HG03558 (cell line): ENCODE results near the gene HS6ST3.

Source experiments
- ATAC-seq: cut with Tn5 transposase; IDR thresholded peaks from one replicate; pipeline ENCODE4 v1.9.1; 2021; ENCODE audit warnings: moderate number of reproducible peaks; ENCODE audit not compliant: unreplicated experiment; ENCODE audit errors: extremely low read depth

The HS6ST3 gene

DNA sequence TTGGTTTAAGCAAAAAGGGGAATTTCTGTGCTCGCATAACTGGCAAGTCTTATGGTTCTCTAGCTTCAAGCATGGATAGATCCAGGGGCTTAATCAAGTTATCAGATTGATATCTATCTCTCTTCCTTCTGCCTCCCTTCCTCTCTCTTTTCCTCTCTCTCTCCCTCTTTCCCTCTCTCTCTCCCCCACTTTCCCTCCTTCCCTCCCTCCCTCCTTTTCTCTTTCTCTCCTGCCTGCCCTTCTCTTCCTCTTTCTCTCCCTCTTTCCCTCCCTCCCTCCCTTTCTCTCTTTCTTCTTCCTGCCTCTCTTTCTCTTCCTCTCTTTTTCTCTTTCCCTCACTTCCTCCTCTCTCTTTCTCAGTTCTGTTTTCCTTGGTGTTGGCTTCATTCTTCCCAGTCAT is 195.8 kb downstream of the HS6ST3 start:
- no peak for ATAC-seq

- no peak for ATAC-seq
These were observed 205.3 kb downstream of the HS6ST3 start for GRCh38 chr13:96294930-96295881.

DNA sequence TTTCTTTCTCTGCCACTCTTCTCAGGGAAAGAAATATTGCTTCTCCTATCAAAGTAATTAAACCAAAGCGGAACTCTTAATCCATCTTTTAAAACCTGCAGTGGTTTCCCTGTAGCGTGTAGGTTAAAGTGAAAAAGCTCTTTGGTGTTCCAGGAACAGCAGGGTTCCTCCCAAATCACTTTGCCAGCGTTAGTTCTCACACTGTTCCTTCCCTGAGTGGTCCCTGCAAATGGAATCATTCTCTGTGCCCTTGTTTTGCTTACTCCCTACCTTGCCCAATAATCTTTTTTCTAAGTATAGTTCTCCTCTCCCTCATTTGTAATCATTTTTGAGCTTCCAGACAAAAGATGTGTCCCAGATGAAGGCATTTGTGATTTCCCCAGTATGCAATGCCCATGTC is 207.5 kb downstream of the HS6ST3 start:
- ATAC-seq, result no peak

DNA sequence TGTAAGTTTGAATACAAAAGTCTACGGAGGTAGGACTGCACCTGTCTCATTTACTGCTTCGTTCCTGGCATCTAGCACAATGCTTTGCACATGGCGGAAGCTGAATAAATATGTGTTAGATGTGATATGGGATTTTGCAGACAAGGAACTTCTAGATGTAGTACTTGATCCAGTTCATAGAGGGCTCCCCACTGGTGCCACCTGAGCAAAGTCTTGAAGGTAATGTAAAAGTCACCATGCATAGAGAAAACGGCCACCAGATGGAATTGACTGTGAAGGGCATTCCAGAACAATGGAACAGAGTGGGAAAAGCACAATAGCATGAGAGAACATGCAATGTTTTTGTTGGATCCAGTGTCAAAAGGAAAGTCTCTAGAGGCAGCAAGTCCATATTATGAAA is 209.3 kb downstream of the HS6ST3 start:
- no peak for ATAC-seq

DNA sequence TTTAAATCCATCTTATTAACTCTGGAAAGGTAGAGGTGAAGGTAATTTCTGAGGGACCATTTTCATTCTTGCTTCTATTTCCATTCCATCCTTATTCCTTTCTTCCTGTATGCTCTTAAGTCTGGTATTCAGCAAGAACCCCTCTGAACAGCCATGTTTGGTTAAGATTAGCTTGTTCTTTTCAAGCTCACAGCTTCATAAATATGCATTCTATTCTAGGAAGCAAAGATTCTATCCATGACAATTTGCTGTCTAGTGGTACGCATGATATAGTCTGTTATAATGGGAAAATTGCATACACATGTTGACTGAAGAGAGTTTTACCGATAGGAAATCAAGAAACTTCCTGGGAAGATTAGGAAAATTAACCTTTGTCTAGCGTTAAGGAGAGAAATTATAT is 218.7 kb downstream of the HS6ST3 start:
- ATAC-seq, result no peak

GRCh38 chr13:96314974-96315373 is 225.1 kb downstream of the HS6ST3 start:
- no peak for ATAC-seq

GRCh38 chr13:96338030-96338429 is 248.1 kb downstream of the HS6ST3 start:
- no peak for ATAC-seq

DNA sequence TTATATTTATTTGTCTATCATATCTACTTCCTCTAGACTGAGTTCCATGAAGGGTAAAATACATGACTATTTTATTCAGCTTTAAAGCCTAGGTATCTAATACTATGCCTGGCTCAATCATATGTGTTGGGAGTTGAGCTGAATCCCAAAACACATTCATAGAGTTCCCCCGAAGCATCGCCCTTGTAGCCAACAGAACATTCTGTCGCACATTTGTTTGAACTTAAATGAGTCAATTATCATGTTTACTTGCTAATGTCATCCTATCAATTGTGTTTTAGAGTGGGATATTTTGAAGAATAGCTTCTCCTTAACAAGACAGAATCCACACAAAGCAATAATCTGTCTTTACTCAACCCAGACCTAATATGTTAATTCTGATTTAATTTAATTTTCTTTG is 252.4 kb downstream of the HS6ST3 start:
- no peak for ATAC-seq

DNA sequence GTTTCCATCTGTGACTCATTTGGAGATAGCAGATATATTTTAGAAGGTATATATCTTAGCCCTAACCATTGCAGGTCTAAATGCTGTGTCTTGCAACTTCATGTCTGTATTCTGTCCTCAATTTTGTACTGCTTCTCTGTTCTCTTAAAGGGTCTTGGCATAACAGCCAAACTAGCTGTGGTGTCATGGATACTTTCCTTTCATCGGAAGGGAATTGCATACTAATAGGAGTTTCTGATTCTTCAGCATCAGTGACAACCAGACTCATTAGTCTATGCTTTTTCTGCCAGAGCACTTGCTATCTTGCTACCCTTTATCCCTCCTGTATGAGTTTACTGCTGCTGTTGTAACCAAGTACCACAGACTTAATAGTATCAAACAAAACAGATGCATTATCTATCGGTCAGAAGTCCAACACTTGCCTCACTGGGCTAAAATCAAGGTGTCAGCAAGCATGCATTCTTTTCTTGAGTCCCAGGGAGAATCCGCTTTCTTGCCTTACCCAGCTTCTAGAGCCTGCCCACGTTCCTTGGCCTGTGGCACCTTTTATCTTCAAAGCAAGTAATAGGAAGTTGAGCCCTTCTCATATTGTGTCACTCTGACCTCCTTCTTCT is 253.1 kb downstream of the HS6ST3 start:
- ATAC-seq, result no peak

GRCh38 chr13:96346921-96347320 is 257.0 kb downstream of the HS6ST3 start:
- ATAC-seq, result no peak

DNA sequence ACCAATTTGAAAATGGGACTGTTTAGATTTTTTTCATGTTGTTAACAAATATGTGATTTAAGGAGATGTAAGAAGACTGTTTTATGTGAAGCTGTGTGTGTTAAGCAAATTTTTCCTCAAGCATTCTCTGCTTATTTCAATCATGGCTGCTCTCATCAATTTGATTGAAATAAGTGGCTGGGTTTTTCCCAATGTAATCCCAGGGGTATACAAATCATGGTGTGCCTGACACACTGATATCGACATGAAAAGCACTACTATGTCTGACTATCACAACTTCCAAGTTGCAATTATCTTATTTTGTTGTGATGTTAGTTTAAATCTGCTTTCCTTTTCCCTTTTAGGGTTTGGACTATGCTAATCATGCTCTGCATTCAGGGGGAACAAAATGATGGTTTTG is 283.7 kb downstream of the HS6ST3 start:
- no peak for ATAC-seq

DNA sequence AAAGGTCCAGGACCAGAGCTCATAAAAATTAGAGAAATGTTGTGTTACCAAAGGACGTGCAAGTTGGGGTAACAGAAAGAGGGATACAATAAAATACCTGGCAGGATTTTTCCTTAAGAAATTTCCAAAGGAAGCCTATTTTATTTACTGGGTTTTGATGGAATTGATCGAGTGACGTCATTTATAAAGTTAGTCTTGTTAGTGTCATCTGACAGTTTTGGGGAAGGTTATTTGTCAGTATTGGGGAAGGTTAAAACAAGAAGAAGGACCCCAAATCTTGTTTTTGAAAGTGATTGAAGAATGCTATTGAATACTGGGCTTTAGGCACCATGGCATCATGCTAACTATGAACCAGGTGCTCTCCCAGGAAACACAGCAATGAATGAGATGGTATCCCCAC is 287.9 kb downstream of the HS6ST3 start:
- ATAC-seq, result no peak

DNA sequence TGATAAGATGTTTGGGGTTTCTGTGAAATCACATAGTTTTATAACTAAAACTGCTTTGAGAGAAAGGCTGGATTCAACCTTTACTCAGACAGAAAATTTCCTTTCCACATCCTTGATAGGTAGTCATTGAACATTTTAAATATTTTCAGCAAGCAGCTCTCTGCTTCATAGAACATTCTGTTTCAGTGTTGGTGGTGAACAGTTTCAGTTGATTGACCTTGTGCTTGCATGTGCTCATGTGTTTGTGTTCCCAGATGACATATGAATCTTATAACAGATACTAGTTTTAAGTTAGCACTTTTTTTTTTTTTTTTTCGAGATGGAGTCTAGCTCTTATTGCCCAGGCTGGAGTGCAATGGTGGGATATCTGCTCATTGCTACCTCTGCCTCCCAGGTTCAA is 290.1 kb downstream of the HS6ST3 start:
- no peak for ATAC-seq

DNA sequence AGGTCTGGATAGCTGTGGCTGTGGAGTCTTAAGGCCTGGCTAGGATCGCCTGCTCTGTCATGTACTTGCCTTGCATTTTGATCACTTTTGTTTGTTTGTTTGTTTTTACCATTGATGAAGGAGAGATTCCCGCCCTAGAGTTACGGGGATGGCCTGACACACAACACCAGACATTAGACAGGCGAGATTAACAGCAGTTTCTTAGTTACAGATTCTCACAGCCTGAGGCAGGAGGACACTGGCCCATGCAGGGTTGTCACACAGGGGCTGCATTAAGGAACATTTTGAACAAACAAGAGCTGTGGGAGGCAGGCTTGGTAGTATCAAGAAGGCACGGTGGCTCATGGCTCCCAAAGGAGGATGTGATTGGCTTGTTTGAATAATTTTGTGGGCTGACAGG is 291.8 kb downstream of the HS6ST3 start:
- no peak for ATAC-seq

DNA sequence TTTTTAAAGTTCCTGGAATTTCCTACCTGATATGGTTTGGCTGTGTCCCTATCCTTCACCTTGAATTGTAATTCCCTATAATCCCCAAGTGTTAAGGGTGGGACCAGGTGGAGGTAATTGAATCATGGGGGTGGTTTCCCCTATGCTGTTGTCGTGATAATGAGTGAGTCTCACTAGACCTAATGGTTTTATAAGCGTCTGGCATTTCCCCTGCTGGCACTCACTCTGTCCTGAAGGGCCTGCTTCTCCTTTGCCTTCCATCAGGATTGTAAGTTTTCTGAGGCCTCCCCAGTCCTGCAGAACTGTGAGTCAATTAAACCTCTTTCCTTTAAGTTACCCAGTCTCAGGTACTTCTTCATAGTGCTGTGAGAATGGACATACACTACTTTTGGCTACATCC is 298.7 kb downstream of the HS6ST3 start:
- ATAC-seq, result no peak

DNA sequence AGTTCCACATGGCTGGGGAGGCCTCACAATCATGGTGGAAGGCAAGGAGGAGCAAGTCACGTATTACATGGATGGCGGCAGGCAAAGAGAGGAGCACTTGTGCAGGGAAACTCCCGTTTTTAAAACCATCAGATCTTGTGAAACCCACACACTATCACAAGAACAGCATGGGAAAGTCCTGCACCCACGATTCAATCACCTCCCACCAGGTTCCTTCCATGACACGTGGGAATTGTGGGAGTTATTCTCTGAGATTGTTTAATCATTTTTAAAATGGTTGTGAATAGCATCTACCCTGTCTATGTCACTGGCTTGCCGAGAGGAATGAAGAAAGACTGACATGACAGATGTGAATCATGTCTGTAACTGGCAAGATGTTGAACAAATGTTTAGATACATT is 301.7 kb downstream of the HS6ST3 start:
- no peak for ATAC-seq

- ATAC-seq, result no peak
These were observed 307.9 kb downstream of the HS6ST3 start for GRCh38 chr13:96397807-96398206.

- no peak for ATAC-seq
These were observed 308.6 kb downstream of the HS6ST3 start for GRCh38 chr13:96398486-96398885.

GRCh38 chr13:96403241-96403640 is 313.3 kb downstream of the HS6ST3 start:
- ATAC-seq, result no peak

DNA sequence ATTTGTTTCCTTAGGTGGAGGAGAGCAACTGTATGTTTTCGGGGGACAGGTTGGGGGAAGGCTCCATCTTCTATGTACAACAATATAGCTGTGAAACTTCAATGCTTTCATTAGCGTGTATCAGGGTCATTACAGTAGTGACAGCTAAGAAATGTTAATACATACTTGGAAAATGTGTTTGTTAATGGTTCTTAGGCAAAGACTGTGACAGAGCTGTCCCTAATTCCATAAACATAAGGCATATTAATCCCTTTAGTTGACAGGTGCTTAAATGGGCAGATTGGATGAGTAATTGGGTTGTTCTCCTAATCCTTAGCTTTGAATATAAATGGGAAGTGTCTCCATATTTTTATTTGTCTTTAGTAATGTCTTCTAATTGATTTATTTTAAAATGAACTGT is 313.7 kb downstream of the HS6ST3 start:
- ATAC-seq, result no peak

DNA sequence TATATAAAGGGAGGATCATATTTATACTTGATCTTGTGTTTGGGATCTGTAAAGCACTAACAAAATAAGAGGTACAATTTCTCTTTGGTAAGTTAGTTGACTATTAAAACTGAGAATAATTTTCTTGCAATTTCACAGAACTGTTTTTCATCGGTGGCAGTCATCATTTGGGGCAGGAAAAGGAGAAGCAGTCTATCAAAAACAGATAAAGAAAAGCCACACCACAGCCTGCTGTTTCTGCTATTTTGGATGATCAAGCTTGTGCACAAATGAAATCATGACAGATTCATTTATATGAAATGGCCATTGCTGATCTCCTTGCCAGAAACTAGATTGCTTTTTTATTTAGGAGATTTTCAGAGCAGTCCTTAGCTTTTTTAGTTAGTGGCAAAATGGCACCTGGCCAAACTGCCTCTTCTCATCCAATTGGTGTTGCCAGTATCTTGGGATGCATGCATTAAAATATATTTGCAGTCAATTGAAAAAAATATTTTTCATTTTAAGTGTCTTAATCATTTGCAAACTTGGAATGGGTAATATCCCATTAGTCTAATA is 326.0 kb downstream of the HS6ST3 start:
- ATAC-seq, result no peak
